GM12891 (cell line): ENCODE data around the gene VN1R5.

Experiments
- POLR2A ChIP-seq: IDR thresholded peaks from 2 replicates; pipeline ENCODE4 v1.6.1; 2011; ENCODE audit warnings: low read depth, low read length, control low read depth
- POLR2AphosphoS5 ChIP-seq: IDR thresholded peaks from 2 replicates; pipeline ENCODE4 v1.6.1; 2011; ENCODE audit warnings: low read depth, low read length, control low read depth
- TAF1 ChIP-seq: IDR thresholded peaks from 2 replicates; pipeline ENCODE4 v1.6.1; 2011; ENCODE audit warnings: low read depth, low read length, control low read depth

- TF ChIP-seq TAF1: no peak
- TF ChIP-seq POLR2A: no peak
- TF ChIP-seq POLR2AphosphoS5: no peak
These were observed 44.5 kb upstream of the VN1R5 start for GRCh38 chr1:247211339-247211738.
